Stimulated activated CD4-positive, alpha-beta T cell treated with anti-CD3 and anti-CD28 coated beads, Interleukin-12 subunit alpha, Interleukin-12 subunit beta, amount 100 ng/mL, for 4 hours (primary cell): Measurements from ENCODE around the gene PSMB10.
A peak's percentile ranks its signal among the peaks of the same experiment; 100 is the strongest.
"Not testable (repeated sequence)": the region's sequence is repeated elsewhere in the genome, so short reads cannot be mapped to it uniquely, and the experiment has no call there.

ENCODE experiments used
- DNase-seq: peaks from one replicate; pipeline ENCODE4 v3.0.0-alpha.2; 2020

PSMB10 gene

GRCh38 chr16:67941469-67942199, 5.0 kb upstream of the PSMB10 start:
- no peak for DNase-seq

DNA sequence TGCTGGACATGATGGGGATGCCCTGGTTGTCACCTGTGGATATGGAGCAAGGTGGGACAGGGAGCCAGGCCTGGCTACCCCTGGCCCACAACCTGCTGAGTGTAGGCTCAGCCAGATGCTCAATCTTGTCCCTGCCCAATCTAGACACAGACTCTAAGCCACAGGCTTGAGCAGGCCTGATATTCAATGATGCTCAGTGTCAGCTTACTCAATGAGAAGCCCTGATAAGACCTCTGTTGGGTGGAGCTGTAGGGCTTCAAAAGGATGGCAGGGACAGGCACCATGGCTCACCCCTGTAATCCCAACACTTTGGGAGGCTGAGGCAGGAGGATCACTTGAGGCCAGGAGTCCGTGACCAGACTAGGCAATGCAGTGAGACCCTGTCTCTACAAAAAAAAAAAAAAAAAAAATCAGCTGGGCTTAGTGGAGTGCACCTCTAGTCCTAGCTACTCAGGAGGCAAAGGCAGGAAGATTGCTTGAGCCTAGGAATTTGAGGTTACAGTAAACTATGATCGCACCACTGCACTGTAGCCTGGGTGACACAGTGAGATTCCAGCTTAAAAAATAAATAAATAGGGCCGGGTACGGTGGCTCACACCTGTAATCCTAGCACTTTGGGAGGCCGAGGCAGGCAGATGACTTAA, 3.9 kb upstream of the PSMB10 start:
- DNase-seq: no peak

DNA sequence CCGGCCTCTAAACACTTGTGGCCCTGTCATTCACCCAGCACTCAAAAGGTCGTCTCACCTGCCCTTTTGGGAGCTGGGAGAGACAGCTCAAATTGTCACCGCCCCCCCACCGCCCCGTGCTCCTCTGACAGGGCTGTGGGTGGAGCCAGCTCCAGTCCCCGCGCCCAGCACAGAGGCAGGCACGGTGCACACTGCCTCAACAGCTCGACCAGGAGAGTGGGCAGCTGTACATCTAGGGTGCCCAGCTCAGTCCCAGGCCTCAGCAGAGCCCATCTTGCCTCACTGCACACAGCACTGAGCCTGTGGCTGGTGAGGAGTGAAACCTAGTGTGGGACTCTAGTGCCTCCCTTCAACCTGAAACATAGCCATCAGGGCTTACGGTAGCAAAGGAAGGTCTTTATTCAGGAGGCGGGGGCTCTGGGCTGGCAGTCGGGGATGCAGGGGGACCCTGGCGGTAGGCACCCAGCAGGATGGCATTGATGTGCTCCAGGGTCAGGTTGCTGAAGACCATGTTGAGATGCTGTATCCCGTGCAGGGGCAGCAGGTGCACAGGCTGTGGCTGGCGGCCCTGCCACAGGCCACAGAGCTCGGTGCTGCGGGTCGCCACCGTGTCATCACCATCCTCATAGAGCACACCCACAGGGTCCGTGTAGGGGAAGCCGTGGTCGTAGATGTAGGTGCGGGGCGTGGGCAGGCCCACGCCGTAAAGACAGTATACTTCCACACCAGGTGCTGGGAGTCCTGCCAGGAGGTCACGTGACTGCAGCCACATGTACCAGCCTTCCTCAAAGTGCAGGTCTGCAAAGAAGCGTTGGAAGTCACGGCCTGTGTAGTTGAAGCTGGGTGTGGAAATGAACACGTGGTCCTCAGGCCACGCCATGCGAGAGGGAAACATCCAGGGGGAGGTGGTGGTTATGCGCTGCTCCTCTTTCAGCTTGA, 3.1 kb upstream of the PSMB10 start:
- DNase-seq: peak; percentile 64

DNA sequence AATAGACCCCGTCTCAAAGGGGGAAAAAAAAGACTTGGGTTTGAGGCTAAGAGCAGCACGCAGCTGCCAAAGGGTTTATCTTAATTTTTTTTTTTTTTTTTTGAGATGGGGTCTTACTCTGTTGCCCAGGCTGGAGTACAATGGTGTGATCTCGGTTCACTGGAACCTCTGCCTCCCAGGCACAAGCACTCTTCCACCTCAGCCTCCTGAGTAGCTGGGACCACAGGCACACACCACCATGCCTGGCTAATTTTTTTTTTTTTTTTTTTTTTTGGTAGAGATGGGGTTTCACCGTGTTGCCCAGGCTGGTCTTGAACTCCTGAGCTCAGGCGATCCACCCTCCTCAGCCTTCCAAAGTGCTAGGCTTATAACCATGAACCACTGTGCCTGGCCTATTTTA, 1.1 kb upstream of the PSMB10 start:
- not testable (repeated sequence) for DNase-seq

DNA sequence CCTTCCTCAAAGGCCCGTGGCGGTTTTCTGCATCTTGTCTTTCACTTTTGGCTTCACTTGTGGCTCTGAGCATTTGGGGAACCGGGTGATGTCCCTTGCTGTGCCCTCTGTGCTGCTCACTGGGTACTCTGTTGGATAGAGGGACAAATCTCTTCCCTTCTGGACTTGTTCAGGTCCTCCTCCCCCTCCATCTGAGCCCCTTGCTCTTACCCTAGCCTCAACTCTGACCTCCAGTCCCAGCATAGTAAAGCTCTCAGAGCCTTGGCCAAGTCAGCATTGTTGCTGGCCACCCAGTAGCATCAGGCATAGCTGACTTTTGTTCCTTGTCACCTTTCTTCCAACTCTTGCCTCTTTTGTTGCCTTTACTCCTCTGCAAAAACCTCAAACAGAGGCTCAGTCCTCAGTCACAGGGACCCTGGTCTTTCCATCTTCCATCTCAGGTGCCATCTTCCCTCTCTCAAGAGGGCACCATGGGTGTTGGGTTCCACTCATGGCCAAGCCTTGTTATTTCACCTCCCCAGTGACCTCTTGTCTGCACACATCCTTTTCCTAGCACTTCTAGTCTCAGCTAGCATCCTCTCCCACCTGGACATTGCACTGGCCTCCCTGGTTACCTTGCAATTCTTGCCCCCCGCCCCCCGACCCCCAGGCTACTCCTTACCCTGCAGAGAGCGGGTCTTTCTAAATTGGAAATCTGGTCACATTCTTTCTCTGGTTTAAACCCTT, 393 bp upstream of the PSMB10 start:
- peak; percentile 66 for DNase-seq

GRCh38 chr16:67935402-67936123, 1.1 kb downstream of the PSMB10 start:
- peak; percentile 92 for DNase-seq

DNA sequence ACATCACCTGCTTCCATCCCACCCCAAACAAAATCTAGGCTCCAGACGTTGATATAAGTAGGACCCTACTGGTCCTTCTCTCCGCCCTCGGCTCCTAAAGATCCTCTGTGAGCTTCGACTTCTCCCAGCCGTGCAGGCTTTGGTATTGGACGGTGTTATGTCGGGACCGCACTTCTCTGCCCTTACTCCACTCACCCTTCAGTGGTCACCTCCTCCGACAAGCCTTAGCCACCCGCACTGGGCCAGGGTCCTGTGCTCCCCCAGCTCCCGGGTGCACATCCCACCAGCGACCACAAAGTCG, 1.6 kb downstream of the PSMB10 start:
- DNase-seq: no peak

GRCh38 chr16:67934306-67935100, 2.1 kb downstream of the PSMB10 start:
- no peak for DNase-seq

GRCh38 chr16:67933805-67934204, 2.8 kb downstream of the PSMB10 start:
- no peak for DNase-seq

DNA sequence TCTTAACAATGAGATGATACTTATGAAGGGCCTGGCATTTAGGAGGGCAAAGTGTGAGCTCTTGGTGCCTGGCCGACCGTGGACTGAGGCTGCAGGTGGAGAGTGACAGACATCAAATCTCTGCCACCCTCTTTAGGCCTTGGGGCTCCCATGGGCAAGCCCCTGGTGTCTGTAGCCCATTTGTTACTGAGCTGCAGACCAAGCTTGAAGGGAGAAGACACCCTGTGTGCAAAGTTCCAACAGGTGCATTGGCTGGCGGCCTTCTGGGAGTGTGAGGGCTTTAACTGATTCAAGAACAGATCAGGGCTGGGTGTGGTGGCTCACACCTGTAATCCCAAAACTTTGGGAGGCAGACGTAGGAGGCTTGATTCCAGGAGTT, 4.2 kb downstream of the PSMB10 start:
- DNase-seq: no peak

GRCh38 chr16:67931712-67932461, 4.8 kb downstream of the PSMB10 start, which contains the start of gene CTRL:
Gene CTRL, minus strand, starts transcription at chr16:67931862. Its CDS starts 10 bp downstream, at chr16:67931852.
- DNase-seq: no peak

GRCh38 chr16:67930678-67931211, 5.9 kb downstream of the PSMB10 start:
- no peak for DNase-seq

- no peak for DNase-seq
These were observed 6.5 kb downstream of the PSMB10 start for GRCh38 chr16:67930191-67930590.

GRCh38 chr16:67928561-67929364, 7.9 kb downstream of the PSMB10 start:
- peak; percentile 76 for DNase-seq

- DNase-seq: no peak
These were observed 8.5 kb downstream of the PSMB10 start for GRCh38 chr16:67928147-67928546.

DNA sequence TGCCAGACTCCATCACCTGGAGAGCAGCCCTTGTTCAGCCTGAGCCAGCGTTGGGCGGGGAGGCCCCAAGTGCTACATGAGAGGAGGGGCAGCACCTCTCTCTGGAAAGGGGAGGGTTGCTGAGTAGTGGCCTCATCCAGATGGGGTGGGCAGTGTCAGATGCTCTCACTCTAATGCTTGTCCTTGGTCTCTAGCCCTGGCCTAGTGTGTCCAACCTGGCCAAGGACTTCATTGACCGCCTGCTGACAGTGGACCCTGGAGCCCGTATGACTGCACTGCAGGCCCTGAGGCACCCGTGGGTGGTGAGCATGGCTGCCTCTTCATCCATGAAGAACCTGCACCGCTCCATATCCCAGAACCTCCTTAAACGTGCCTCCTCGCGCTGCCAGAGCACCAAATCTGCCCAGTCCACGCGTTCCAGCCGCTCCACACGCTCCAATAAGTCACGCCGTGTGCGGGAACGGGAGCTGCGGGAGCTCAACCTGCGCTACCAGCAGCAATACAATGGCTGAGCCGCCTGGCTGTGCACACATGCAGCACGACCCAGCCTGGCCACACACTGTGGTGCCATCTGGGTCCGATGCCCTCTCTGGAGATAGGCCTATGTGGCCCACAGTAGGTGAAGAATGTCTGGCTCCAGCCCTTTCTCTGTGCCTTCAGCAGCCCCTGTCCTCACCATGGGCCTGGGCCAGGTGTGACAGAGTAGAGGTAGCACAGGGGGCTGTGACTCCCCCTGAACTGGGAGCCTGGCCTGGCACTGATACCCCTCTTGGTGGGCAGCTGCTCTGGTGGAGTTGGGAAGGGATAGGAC, 9.3 kb downstream of the PSMB10 start:
- DNase-seq: no peak

DNA sequence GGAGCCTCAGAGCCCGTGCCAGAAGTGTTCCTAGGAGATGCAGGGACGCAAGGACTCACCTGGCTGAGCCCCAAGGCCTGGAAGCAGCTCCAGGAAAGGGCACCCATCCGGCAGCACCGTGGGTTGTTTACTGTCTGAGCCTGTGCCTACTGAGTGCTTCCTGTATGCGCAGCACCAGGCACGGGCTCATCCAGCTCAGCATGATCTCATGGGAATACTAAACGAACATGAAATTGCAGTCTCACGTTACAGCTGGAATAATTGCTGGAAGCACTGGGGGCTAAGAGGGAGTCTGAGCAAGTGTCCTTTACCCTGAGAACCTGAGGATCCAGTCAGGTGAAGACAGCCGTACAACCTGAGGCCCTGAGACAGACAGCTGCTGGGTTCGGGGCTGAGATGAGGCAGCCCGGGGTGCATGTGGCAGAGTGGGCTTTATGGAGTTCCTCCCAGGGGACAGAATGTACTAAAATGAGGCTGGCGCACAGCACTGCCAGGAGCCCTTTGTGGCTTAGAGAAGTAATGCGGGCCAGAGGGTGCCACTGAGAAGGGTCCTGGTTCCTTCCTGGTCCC, 10.4 kb downstream of the PSMB10 start:
- no peak for DNase-seq
